H1 (cell line): ENCODE measurements around the gene GALNT2.

Experiments used
- CTCF ChIP-seq, 3 experiments: IDR thresholded peaks; 1 replicate in 2 of 3; 2 replicates in 1 of 3; pipeline versions ENCODE4 v1.5.1 to v1.6.1; 2011; ENCODE audit warnings: low read length in 3 of 3, mild to moderate bottlenecking in 3 of 3, inconsistent platforms in 2 of 3, low read depth in 1 of 3, moderate library complexity in 1 of 3; ENCODE audit not compliant: insufficient read depth in 1 of 3; ENCODE audit errors: control extremely low read depth in 1 of 3
- EZH2 ChIP-seq: fragments of 200-600 bp; sonication (generic); IDR thresholded peaks from 2 replicates; pipeline ENCODE4 v1.7.1; 2012; ENCODE audit warnings: low read depth, mild to moderate bottlenecking, moderate library complexity, low read length, inconsistent platforms; ENCODE audit not compliant: severe bottlenecking
- GABPA ChIP-seq: IDR thresholded peaks from 2 replicates; pipeline ENCODE4 v1.6.1; 2011; ENCODE audit warnings: mild to moderate bottlenecking, low read length, moderate library complexity, borderline replicate concordance; ENCODE audit not compliant: insufficient read depth
- KDM4A ChIP-seq: IDR thresholded peaks from one replicate; pipeline ENCODE4 v1.7.1; 2012; ENCODE audit warnings: low read depth, mild to moderate bottlenecking, moderate library complexity, low read length, inconsistent platforms; ENCODE audit not compliant: severe bottlenecking
- RNF2 ChIP-seq: fragments of 200-900, 300-1000 bp; sonication (generic); IDR thresholded peaks from 2 replicates; pipeline ENCODE4 v1.7.1; 2016; ENCODE audit warnings: borderline replicate concordance, low read depth, mild to moderate bottlenecking, antibody characterized with exemption, low read length; ENCODE audit not compliant: poor library complexity, severe bottlenecking; ENCODE audit errors: missing control alignments
- SRF ChIP-seq: IDR thresholded peaks from 2 replicates; pipeline ENCODE4 v1.6.1; 2011; ENCODE audit warnings: mild to moderate bottlenecking, low read depth, low read length, moderate library complexity
- TAF7 ChIP-seq: optimal IDR thresholded peaks from 2 replicates; pipeline ENCODE3; 2011; ENCODE audit warnings: low read depth, mild to moderate bottlenecking, inconsistent platforms, low read length, moderate library complexity, borderline replicate concordance
- TBP ChIP-seq: IDR thresholded peaks from 2 replicates; pipeline ENCODE4 v1.6.1; 2011; ENCODE audit warnings: low read depth, low read length, improper control_type of control experiment
- TF ChIP-seq, protein P1 (sequence below): IDR thresholded peaks from 2 replicates; pipeline ENCODE4 v1.6.1; 2012; ENCODE audit warnings: inconsistent platforms

DNA sequence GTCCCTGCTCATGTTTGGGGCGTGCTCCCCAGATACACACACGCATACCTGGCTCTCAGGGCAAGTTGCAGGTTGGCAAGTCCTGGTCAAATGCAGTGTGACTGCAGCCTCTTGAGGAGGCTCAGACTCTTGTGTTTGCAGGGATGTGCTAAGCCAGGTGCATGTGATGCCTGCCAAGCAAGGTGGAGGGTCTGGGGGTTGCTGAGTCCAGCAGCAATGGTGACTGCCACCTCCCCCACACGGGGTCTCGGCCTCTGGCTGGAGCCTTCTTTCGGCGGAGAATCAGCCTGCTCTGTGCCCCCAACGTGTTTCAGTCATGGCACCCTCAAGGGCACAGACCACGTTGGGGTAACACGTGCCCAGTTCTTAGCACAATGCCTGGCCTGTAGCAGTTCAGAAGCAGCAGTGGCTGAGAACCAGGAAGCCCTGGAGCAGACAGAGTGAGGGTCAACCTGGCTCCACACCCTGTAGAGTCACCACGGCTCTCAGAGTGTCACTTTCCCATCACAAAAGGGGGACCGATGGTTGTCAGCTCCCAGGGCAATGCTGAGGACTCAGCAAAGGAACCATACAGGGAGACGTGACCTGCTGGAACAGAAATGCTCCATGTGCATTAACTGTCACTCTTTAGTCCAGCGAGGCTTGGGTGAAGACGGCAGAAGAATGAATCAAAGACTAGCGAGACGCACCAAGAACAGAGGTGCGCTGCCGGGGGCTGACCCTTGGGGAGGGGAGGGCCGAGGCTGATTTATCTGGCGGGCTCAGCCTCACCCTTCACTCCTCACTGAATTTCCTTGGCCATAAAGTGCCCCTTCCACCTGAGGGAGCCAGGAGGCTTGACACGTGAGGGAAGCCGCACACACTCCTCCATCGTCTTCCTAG is 250.1 kb downstream of the GALNT2 start:
- TF ChIP-seq EZH2 (no peak), TAF7 (no peak), RNF2 (no peak), TBP (no peak), SRF (no peak), CTCF (IDR thresholded peaks at IDR 0.05; ENCODE audit: control extremely low read depth in 1 of 3, insufficient read depth in 1 of 3, low read depth in 1 of 3, low read length in 3 of 3) (no peak), GABPA (no peak), KDM4A (no peak)
- TF ChIP-seq, protein P1, sequence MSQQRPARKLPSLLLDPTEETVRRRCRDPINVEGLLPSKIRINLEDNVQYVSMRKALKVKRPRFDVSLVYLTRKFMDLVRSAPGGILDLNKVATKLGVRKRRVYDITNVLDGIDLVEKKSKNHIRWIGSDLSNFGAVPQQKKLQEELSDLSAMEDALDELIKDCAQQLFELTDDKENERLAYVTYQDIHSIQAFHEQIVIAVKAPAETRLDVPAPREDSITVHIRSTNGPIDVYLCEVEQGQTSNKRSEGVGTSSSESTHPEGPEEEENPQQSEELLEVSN, result no peak
